Esophagus mucosa (tissue), 1 donor: ENCODE results near the gene CSTB. TPM values are rescaled to one million over a fixed set of nuclear protein-coding genes. Genes with fewer than 3 reads are reported as not detected.

ENCODE experiments used
- ATAC-seq: fragments of 200-7000 bp; cut with Tn5 transposase; one replicate; pipeline ENCODE4 v1.9.1; 2020
- total RNA-seq: library from RNA; stranded (reverse); gene quantifications from one replicate; pipeline ENCODE4 v1.2.4, GENCODE V29; 2023
- donor health status: DM: yes; HTN: yes; CAD: no.

Gene CSTB
- total RNA-seq, 1 donor from 2014 or later = 2,371 TPM

DNA sequence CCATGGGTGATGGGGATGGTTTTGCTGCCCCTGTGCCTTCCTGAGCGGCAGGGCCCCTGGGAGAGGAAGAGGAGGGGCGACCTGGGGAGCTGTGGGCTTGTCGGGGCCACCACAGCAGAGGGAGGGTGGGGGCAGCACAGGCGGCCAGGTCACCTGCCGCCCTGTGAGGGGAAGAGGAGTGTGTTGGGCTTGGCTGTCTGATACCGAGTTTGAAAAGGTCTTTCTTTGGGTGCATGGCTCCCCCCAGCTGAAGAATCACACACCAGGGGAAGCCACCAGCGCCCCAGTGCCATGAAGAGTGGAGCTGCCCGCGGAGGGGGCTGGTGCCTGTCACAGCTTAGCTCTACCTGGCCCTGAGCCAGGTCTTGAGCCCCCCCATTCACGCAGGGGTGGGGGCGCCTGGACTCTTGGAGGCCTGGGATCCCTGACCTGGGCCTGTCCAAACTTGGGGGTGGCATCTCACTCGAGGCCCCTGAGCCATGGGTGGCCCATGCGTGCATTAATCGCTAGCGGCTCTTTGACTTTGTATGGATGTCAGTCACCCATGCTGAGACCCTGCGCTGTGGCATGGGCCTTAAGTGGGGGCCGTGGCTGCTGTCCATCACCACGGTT lies 26.4 kb downstream of the CSTB start:
- no peak for ATAC-seq

DNA sequence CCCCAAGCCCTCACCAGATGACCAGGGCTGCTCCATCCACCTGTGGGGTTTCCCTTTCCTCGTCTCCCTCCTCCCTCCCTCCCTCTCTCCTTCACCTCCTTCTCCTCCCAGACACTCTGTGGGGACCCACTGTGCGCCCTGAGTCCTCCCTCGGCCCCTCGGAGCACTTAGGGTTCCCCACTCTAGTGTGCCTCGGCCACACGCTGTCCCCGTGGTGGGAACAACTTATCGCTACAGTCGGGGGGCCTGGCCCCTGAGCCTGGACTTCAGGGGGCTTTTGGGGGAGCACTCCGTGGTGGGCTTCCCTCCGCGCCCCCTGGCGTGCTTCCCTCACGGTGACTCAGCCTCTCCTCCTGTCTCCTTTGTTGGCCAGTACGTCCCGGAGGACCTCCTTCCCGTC lies 27.5 kb downstream of the CSTB start:
- no peak for ATAC-seq

DNA sequence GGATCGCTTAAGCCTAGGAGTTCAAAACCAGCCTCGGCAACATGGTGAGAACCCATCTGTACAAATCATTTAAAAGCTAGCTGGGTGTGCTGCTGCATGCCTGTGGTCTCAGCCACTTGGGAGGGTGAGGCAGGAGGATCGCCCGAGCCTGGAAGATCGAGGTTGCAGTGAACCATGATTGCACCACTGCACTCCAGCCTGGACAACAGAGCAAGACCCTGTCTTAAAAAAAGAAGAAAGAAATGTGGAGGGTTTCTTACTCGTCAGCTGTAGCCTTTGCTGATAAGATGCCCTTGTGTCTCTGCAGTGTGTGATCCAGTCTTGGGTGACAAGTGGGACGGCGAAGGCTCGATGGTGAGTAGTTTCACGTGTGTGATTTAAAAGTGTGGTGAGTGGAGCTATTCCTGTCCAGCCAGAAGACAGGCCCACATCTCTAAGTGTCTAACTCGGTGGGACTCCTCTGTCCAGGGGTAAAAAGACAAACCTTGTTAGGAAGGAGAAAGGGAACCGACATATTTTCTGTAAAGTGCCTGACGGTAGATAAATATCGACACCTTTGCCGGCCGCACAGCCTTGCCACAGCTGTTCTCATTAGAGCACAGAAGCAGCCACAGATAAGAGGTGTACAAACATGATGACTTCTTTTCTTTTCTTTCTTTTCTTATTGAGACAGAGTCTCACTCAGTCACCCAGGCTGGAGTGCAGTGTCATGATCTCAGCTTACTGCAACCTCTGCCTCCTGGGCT lies 30.2 kb downstream of the CSTB start:
- no peak for ATAC-seq

DNA sequence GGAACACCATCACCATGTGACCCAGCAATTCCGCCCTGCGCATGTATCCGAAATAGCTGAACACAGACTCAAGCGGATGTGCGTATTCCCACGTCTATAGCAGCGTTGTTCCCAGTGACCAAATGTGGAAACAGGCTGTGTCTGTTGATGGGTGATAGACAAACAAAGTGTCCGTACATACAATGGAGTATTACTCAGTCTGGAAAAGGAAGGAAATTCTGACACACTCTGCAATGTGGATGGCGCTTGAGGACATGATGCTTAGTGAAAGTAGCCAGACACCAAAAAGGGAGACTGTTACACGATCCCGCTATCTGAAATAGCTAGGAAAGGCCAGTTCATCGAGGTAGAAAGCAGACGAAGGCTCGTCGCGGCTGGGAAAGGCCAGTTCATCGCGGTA lies 31.4 kb downstream of the CSTB start:
- ATAC-seq = no peak

DNA sequence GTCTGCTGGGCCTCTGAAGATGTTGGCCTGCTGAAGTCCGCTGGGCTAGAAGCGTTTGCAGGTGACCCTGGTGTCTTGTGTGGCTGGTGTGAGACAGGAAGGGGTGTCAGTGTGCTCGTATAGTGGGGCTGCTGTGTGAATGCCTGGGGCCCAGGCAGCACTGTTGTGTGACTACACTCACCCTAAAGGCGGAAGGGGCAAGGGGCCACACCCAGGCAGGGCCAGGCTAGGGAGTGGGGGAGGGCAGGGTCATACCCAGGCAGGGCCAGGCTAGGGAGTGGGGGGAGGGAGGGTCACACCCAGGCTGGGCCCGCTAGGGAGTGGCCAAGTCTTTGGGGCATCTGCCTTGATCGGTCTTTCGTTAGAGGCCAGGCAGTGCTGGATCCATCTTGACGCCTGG lies 32.2 kb downstream of the CSTB start:
- peak; percentile 19 for ATAC-seq

DNA sequence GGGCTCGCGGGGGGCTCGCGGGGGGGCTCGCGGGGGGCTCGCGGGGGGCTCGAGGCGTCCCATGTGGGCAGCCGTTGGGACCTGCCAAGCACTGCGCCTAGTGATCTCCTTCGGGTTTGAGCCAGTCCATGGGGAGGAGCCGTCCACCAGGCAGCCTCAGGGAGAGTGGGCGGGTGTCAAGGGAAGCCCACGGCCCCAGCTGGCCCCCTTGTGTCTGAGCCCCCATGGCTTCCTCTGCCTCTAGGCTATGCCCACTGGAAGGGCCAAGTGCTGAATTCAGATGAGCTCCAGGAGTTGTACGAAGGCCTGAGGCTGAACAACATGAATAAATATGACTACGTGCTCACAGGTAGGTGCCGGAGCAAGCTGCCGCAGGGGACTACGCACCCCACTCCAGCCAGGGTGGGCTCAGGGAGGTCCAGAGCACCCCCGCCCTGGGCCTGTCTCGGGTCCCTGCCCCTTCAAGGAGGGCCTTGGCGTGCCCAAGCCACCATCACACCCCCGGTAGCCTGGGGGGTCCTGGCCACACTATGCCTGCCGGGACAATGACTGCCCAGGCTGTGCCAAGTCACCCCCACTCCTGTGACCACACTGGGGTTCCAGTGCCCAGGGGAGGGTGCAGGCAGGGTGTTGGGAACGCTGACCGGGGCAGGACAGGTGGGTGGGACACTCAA lies 34.5 kb downstream of the CSTB start:
- ATAC-seq = no peak

DNA sequence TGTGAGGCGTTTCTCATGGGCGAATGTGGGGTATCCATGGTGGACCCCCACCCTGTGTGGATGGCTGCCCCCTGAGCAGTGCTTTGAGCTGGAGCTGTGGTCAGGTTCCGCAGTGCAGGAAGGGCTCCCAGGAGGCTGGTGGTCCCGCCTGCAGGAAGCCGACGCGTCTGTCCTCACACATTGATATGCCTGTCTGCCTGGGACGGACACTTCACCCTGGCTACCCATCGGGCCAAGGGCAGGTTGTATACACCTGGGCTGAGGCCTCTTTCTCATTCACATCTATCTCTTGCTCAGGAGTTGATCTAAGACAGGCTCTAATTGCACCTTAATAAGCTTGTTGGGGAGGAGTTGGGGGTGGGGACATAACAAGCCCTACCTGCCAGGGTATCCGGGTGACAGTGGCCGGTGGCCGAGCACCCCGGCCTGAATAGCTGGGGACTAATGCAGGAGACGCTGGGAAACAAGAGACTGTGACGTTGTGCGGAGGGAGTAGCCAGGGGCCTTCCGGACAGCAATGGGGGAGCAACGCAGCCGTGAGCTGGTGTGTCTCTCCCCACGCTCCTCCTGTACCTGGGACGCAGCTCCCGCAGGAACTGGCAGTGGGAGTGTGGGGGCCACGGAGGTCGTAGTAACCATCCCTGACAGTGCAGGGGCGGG lies 35.5 kb downstream of the CSTB start:
- peak; percentile 56 for ATAC-seq

DNA sequence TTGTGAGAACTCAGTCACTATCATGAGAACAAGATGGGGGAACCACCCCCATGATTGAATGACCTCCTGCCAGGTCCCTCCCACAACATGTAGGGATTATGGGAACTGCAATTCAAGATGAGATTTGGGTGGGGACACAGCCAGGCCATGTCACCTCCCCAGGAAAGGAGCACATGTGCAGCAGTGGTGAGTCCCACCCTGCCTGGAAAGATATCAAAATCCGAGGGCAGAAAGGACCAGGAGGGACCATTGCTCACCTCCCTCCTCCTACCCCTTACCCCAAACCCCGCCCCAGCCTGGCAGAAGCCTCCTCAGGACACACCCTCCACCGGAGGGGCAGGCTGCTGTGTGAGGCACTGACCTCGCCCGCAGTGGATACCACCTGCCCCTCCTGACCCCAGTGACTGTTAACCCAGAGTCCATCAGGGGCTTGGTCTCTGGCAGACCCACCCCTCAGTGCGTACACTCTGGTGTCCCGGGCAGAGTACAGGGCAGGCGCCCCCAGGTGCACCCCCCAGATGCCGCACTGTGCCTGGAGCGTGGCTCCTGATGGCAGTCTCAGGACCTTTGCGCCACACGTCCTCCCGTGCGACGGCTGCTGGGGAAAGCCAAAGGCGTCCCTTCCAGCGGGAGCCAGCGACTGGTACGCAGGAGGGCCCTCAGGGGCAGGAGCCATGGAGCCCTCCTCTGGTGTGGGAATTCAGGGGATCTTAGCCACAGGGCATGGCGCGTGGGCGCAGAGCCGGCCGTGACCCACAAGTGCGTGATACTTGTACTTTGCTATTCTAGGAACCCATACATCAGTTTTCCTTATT lies 36.3 kb downstream of the CSTB start:
- ATAC-seq = peak; percentile 29

DNA sequence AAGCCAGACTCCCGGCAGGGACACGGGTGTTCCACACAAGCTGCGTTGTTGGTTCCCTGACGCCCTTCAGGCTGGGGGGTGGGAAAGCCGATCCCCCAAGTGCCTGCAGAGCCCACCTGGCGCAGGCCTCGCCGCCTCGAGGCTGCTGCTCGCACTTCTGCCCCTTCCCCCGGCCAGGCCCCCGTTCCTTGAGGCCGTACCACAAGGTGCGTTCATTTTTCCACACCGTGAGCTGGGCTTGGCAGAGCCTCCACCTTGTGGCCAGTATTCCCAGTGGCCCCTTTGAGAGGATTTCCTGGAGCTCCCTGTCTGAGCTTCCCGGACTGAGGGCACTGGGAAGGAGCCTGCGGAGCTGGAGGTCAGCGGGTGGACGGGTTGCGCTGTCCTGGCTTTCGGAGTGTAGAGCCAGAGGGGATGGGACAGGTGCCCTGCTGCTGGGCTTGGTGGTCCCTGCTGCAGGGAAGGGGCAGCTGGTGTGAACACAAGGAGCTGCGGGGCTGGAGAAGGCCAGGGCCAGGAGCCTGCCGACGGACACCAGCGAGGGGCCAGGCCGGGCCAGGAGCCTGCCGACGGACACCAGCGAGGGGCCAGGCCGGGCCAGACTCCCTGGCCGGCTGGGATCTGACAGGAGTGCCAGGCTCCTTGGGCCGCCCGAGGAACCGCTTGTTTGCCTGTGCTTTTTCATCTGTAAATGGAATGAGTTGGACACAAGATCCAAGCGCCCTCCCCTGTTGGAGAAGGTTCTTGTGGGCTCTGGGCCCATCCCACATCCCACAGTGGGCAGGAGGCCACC lies 38.8 kb downstream of the CSTB start:
- ATAC-seq = no peak

DNA sequence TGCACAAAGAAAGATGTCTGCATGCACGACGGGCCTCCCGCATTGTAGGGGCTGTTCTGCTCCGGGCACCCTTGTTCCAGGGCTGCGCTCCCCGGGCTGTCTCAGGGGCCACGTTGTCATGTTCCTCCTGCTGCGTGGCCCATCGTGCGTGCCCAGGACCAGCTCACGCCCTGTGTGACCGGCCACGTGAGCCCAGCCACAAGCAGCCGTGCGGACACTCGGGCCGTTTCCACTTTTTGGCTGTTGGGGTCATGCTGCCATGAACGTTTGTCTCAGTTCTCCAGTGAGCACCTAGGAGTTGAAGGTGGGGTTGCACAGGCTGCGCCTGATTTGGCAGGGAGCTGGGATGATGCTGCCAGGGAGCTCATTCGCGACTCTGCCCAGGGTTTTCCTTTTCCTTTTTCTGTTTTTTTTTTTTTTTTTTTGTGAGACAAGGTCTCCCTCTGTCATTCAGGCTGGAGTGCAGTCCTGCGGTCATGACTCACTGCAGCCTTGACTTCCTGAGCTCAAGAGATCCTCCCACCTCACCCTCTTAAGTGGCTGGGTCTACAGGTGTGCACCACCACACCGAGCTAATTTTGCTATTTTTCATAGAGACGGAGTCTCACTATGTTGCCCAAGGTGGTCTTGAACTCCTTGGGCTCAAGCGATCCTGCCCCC lies 39.8 kb downstream of the CSTB start:
- ATAC-seq = no peak

DNA sequence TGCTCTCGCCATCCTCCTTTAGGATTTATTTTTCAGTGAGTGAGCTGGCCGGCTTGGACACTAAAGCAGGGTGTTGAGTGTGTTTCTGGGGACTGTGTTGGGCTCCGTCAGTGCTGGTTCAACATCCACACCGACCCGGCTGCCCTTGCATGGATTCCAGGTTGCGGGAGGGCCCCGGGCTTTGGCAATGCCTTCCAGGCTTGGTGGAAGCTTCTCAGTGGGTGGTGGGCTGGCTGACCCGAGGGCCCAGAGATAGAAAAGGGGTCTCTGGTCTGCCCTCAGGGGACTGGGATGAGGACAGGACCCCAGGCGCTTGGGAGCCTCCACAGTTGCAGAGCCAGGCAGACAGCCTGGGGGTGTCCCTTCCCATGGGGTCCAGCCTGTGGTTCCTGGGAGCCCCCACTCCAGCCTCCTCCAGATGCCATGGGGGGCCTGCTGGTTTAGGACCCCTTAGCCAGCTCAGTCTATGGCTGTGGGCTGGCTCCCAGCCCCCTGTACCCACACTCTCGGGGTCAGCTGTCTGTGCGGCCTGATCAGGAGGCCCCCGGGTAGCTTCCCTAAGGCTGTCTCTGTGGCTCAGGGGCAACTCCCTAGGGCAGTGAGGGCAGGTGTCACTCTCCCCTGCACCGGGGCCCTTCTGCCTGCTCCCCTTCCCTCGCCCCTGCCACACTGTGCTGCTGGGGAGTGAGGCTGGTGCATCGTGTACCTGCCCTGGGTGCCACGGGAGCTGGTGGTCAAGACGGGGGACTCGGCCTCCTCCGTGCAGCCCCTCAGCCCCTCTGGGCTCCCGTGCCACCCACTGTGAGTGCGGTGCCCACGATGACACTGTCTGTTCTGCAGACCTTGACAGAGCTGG lies 40.6 kb downstream of the CSTB start:
- no peak for ATAC-seq

DNA sequence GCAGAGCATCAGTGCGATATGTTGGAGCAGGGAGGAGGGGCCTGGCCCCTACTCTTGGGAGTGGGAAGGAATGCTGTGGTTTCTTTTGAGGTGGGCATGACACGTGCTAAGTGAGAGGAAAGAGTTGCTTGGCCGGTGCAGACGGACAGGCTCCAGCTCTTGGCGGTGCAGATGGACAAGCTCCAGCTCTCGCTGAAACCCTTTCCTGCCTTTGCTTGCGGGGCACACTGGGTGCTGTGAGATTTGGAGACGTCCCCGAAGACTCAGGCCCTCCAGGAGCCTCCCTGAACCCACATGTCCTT lies 41.2 kb downstream of the CSTB start:
- ATAC-seq = no peak

DNA sequence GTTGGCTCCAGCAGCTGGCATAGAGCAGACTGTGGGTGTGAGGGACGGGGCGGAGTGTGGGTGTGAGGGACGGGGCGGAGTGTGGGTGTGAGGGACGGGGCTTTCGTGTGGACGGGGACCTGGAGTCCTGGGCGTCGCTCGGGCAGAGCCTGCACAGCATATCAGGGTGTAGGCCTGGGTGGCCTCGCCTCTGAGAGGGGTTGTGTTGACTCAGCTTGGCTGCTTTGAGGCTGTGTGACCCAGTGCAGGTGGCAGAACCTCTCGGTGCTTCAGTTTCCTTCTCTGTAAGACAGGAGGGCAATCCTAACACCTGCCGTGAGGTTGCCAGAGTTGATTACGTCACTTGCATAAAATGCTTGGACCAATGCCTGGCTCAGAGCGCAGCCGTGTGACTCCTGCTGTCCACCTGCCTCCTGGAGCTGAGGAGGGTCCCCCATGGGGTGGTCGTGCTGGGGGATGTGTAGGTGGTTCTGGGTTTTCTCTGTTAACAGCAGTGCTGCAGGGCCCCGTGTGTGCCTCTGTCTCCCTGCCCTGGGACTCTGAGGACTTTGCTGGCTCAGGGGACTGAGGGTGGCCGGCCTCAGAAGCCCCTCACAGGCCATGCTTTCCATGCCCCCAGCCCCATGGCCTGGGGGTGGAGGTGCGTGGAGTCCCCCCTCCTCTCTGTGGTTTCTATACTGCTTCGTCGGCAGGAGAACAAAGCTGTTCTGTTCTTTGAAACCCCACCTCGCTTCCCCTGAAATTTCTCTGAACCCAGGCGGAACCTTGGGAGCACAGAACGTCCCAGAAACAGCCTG lies 41.8 kb downstream of the CSTB start:
- peak; percentile 85 for ATAC-seq

DNA sequence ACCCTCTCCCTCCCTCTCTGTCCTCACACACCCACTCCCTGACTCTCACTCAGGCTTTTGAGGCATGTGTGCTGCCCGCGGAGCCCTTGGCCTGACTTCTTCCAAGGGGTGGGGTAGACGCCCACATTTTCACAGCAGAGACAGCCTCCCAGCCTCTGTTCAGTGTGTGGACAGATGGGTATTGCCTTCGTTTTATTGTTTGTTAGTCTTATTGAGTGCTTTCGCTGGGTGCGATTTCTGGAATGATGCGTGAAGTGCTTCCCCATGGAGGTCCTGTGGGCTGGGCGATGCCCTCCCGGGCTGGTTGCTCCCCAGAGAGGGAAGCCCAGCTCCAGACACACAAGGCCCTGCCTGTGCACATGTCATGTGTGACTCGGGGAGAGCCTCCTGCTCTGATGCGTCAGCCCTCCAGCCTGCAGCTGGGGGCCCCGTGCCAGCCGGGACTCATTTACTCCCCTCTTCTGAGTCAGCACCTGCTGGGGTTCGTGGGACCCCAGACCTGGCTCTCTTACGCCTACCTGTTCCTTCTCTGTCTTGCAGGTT lies 42.5 kb downstream of the CSTB start:
- peak; percentile 65 for ATAC-seq

DNA sequence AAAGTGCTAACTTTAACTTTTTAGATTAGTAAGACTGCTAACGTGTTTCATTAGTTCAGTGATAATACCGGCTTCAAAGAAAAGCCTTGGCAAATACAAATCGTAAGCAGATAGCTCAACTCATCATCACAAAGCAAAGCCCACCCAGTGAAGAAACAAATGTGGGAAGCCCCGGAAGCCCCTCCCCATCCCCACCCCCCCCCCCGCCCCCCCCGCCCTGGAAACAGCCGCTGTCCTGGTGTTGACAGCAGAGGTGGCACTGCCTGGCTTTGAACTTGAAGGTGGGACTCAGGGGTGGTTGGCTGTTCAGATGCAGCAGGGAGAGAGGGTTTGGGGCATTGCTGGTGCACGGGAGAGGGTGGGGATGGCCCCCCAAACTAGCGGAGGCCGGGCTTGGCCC lies 43.0 kb downstream of the CSTB start:
- no peak for ATAC-seq

DNA sequence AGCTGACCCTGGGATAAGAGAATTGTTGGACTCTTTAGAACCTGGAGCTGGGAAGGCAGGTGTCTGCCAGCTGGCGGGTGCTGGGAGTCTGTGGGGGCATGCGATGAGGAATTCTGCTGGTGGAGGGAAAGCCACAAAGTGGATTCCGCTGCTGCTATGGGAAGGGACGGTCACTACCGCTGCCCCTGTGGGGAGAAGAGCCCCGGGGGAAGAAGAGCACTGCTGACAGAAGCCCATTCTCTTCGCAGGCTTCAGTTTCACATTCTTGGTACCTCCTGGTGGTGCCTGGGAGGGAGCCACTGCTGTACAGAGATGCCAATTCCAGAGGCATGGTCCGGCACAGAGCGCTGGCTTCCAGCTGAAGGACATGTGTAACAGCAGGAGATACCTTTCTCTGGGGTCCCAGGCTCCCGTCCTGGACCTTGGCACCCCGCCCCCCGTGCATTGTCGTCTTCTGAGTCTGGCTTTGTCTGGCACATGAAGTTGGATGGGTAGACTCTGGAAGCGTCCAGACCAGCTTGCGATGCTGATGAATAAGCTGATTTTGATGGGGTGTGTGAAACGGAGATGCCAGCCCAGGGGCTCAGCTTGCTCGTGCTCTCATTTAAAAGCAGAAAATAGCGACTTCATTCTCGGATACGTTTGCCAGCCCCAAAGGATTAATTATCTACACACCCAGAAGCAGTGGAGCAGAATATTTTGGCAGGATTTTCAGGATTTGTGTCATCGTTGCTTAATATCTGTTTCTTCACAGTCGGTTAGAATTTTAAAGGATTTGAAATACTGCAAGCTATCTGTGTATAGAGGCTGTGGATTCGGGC lies 44.0 kb downstream of the CSTB start:
- no peak for ATAC-seq

DNA sequence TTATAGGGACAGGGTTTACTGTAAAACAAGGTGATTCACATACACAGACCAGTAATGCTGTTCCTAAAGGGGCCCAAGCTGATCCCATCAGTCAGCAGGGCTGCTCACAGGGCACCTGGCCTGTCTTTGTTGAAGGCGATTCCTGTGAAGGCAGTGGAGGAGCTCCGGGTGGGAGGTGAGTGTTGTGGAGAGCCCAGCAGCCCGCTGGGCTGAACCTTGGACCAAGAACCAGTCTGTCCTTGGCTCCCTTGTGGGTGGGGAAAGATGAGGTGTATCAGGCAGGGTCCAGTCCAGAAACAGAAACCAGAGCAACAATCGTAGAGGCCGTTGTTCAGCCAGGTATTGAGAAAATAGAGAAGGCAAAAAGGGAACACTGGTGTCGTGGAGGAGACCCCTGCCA lies 44.6 kb downstream of the CSTB start:
- no peak for ATAC-seq
